WTC11 (cell line): ENCODE data around the gene C13orf46. TPM values are rescaled to one million over a fixed set of nuclear protein-coding genes. Genes with fewer than 3 reads are reported as not detected.

Experiments
- ATAC-seq: fragments of 200-7000 bp; cut with Tn5 transposase; 2 replicates; pipeline ENCODE4 v1.10.0; 2021; ENCODE audit warnings: mild to moderate bottlenecking, moderate library complexity
- CTCF ChIA-PET: fragments of 300-600 bp; sonication (Branson Sonifier 250); formaldehyde crosslinking; loops from one replicate; lab custom pipeline; 2021; ENCODE audit warnings: antibody characterized with exemption; lab: Charles Lee
- POLR2A ChIA-PET: fragments of 350-600 bp; sonication (Branson Sonifier 250); formaldehyde crosslinking; loops from one replicate; lab custom pipeline; 2021; ENCODE audit warnings: antibody characterized with exemption; lab: Charles Lee
- DNase-seq: peaks from one replicate; pipeline ENCODE4 v3.0.0; 2021; ENCODE audit warnings: low spot score
- H3K27ac Mint-ChIP-seq: 2 replicates; pipeline ENCODE4 v1.8.0; 2021; ENCODE audit warnings: mixed read lengths
- H3K27me3 Mint-ChIP-seq: 2 replicates; pipeline ENCODE4 v1.8.0; 2021; ENCODE audit warnings: low read depth, mild to moderate bottlenecking, moderate library complexity, mixed read lengths
- H3K36me3 Mint-ChIP-seq: 2 replicates; pipeline ENCODE4 v1.8.0; 2021; ENCODE audit warnings: mixed read lengths
- H3K4me1 Mint-ChIP-seq: 2 replicates; pipeline ENCODE4 v1.8.0; 2022; ENCODE audit warnings: mixed read lengths
- H3K4me3 Mint-ChIP-seq: 2 replicates; pipeline ENCODE4 v1.8.0; 2021; ENCODE audit warnings: mild to moderate bottlenecking, moderate library complexity, mixed read lengths
- H3K9me3 Mint-ChIP-seq: 2 replicates; pipeline ENCODE4 v1.8.0; 2021; ENCODE audit warnings: mixed read lengths
- ATF1 ChIP-seq: sonication (generic); formaldehyde crosslinking; IDR thresholded peaks from 2 replicates; pipeline ENCODE4 v1.8.1; 2023; ENCODE audit warnings: mild to moderate bottlenecking, moderate library complexity, missing genetic modification reagents
- EMX1 ChIP-seq: fragments of 250-450 bp; sonication (Bioruptor Pico); IDR thresholded peaks from 2 replicates; pipeline ENCODE4 v1.8.0; 2021; ENCODE audit warnings: mild to moderate bottlenecking
- GTF2I ChIP-seq: fragments of 250-450 bp; sonication (Bioruptor Pico); conservative IDR thresholded peaks from 2 replicates; pipeline ENCODE4 v1.4.0; 2021; ENCODE audit warnings: mild to moderate bottlenecking
- KAT7 ChIP-seq: sonication (generic); formaldehyde crosslinking; IDR thresholded peaks from 2 replicates; pipeline ENCODE4 v1.8.1; 2023; ENCODE audit warnings: missing genetic modification reagents, mild to moderate bottlenecking, borderline replicate concordance
- NFATC4 ChIP-seq: fragments of 250-450 bp; sonication (Bioruptor Pico); IDR thresholded peaks from 2 replicates; pipeline ENCODE4 v1.9.0; 2021; ENCODE audit warnings: mild to moderate bottlenecking
- NFYB ChIP-seq: sonication (generic); formaldehyde crosslinking; conservative IDR thresholded peaks from 2 replicates; pipeline ENCODE4 v1.8.0; 2022; ENCODE audit warnings: low read depth, missing genetic modification reagents
- NR2C2 ChIP-seq: sonication (generic); formaldehyde crosslinking; IDR thresholded peaks from 2 replicates; pipeline ENCODE4 v1.8.0; 2022; ENCODE audit warnings: mild to moderate bottlenecking, missing genetic modification reagents
- ZNF138 ChIP-seq: sonication (generic); formaldehyde crosslinking; conservative IDR thresholded peaks from 2 replicates; pipeline ENCODE4 v1.8.1; 2022; ENCODE audit warnings: mild to moderate bottlenecking, moderate library complexity, missing genetic modification reagents
- ZNF317 ChIP-seq: sonication (generic); formaldehyde crosslinking; IDR thresholded peaks from 2 replicates; pipeline ENCODE4 v1.8.1; 2023; ENCODE audit warnings: low read depth, mild to moderate bottlenecking, moderate library complexity, missing genetic modification reagents, borderline replicate concordance
- ZNF396 ChIP-seq: fragments of 250-450 bp; sonication (Bioruptor Pico); IDR thresholded peaks from 2 replicates; pipeline ENCODE4 v1.8.0; 2021; ENCODE audit warnings: mild to moderate bottlenecking, moderate library complexity, borderline replicate concordance
- total RNA-seq: library from RNA; stranded (reverse); gene quantifications from 3 replicates; pipeline ENCODE4 v1.2.3, GENCODE V29; 2021
- TF ChIP-seq, protein P1 (sequence below): fragments of 250-450 bp; sonication (Bioruptor Pico); IDR thresholded peaks from 2 replicates; pipeline ENCODE4 v1.9.0; 2021; ENCODE audit warnings: mild to moderate bottlenecking, borderline replicate concordance
- TF ChIP-seq, protein P2 (sequence below): sonication (generic); formaldehyde crosslinking; IDR thresholded peaks from 2 replicates; pipeline ENCODE4 v1.8.0; 2022; ENCODE audit warnings: mild to moderate bottlenecking, missing genetic modification reagents
- TF ChIP-seq, protein P3 (sequence below): sonication (generic); formaldehyde crosslinking; IDR thresholded peaks from 2 replicates; pipeline ENCODE4 v1.8.0; 2023; ENCODE audit warnings: missing genetic modification reagents
- TF ChIP-seq, protein P4 (sequence below): sonication (generic); formaldehyde crosslinking; IDR thresholded peaks from 2 replicates; pipeline ENCODE4 v1.8.1; 2022; ENCODE audit warnings: mild to moderate bottlenecking, moderate library complexity, missing genetic modification reagents
- TF ChIP-seq, protein P5 (sequence below): sonication (generic); formaldehyde crosslinking; IDR thresholded peaks from 2 replicates; pipeline ENCODE4 v1.8.0; 2023; ENCODE audit warnings: mild to moderate bottlenecking, missing genetic modification reagents
- TF ChIP-seq, protein P6 (sequence below): fragments of 250-450 bp; sonication (Bioruptor Pico); IDR thresholded peaks from 2 replicates; pipeline ENCODE4 v1.8.0; 2021; ENCODE audit warnings: mild to moderate bottlenecking

The C13orf46 gene
- total RNA-seq, 1 experiment from 2014 or later = 0.50 TPM

DNA sequence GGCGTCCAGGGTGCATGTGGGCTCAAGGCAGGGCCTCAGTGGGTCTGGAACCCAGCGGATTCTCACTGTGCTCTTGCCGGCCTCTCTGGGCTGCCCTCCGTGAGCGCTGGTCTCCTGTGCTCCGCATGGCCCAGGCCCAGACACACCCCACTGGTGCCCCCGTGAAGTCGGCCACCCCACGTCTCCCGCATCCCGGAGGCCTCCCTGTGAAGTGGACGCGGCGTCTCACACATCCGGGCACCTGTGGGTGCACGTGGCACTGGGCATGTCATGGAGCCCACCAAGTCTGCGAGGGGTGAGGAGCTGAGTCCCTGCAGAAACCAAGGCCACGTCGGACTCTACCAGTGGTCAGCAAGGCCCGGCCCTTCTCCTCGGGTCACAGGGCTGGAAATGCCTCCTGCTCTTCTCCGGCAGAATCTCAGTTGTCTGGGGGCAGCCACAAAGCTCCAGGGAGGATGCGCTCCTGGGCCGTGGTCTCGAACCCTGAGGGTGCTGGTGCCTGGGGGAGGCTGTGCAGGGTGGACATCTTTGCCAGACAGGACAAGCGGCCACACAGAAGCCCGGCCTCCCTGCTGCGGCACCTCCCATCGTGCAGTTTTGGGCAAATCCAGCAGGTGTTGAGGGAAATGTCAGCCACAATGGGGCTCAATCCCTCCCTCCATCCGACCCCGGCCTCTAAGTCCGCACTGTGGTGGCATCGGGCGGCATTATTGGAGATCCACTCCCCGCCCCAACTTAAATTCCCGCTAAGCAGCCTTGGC, 2.2 kb downstream of the C13orf46 start (continued):
- TF ChIP-seq, protein P1, sequence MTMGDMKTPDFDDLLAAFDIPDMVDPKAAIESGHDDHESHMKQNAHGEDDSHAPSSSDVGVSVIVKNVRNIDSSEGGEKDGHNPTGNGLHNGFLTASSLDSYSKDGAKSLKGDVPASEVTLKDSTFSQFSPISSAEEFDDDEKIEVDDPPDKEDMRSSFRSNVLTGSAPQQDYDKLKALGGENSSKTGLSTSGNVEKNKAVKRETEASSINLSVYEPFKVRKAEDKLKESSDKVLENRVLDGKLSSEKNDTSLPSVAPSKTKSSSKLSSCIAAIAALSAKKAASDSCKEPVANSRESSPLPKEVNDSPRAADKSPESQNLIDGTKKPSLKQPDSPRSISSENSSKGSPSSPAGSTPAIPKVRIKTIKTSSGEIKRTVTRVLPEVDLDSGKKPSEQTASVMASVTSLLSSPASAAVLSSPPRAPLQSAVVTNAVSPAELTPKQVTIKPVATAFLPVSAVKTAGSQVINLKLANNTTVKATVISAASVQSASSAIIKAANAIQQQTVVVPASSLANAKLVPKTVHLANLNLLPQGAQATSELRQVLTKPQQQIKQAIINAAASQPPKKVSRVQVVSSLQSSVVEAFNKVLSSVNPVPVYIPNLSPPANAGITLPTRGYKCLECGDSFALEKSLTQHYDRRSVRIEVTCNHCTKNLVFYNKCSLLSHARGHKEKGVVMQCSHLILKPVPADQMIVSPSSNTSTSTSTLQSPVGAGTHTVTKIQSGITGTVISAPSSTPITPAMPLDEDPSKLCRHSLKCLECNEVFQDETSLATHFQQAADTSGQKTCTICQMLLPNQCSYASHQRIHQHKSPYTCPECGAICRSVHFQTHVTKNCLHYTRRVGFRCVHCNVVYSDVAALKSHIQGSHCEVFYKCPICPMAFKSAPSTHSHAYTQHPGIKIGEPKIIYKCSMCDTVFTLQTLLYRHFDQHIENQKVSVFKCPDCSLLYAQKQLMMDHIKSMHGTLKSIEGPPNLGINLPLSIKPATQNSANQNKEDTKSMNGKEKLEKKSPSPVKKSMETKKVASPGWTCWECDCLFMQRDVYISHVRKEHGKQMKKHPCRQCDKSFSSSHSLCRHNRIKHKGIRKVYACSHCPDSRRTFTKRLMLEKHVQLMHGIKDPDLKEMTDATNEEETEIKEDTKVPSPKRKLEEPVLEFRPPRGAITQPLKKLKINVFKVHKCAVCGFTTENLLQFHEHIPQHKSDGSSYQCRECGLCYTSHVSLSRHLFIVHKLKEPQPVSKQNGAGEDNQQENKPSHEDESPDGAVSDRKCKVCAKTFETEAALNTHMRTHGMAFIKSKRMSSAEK (CRISPR knock-in tag) = no peak
- no peak for TF ChIP-seq NFYB (CRISPR knock-in tag)
- TF ChIP-seq NFATC4 (CRISPR knock-in tag) = no peak

DNA sequence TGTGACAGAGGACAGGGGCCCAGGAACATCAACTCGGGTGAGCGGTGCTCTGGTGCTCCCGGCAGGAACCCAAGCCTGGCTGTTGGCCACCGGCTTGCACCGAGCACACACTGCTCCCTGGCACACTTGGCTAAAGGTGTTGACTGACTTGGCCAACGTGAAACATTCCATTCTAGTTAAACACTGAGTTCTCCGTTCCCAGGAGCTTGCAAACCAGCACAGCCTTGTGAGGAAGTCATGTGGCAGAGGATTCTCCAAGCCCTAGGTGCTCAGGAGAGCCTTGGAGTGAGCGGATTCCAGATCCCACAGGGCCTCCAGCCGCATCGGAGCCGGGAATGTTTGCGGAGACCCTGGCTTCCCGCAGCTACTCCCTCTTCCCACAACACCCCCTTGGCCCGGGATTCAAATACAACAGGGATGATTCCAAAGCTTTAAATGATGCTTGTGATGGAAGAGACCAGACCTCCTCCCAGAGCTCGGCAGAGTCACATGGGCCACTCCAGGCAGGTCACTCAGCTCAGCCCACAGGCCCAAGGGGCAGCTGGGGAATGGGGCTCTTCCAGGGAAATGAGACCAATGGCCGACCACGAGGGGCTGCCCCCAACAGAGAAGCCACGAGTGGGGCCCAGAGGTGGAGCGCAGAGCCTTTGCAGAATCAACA, 2.9 kb downstream of the C13orf46 start:
- DNase-seq (peak; percentile 12), ATAC-seq (no peak)
- Mint-ChIP-seq H3K4me3 (no peak overlapping the region), H3K27me3 (no peaks in the 10 kb centered on the region; the same call in 1 of the 2 replicates), H3K27ac (peak overlapping the region; percentile 49; the same call in 1 of the 2 replicates), H3K36me3 (no peaks in the 10 kb centered on the region), H3K4me1 (no peaks in the 10 kb centered on the region), H3K9me3 (no peaks in the 10 kb centered on the region)
- ChIA-PET POLR2A (no interaction called here), CTCF (no interaction called here)
- TF ChIP-seq, protein P2, sequence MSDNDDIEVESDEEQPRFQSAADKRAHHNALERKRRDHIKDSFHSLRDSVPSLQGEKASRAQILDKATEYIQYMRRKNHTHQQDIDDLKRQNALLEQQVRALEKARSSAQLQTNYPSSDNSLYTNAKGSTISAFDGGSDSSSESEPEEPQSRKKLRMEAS (CRISPR knock-in tag) = no peak
- TF ChIP-seq, protein P3, sequence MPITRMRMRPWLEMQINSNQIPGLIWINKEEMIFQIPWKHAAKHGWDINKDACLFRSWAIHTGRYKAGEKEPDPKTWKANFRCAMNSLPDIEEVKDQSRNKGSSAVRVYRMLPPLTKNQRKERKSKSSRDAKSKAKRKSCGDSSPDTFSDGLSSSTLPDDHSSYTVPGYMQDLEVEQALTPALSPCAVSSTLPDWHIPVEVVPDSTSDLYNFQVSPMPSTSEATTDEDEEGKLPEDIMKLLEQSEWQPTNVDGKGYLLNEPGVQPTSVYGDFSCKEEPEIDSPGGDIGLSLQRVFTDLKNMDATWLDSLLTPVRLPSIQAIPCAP (CRISPR knock-in tag) = no peak
- TF ChIP-seq NFYB (CRISPR knock-in tag) (no peak), ATF1 (CRISPR knock-in tag) (no peak), KAT7 (no peak), GTF2I (CRISPR knock-in tag) (no peak), NR2C2 (no peak), ZNF396 (CRISPR knock-in tag) (no peak), ZNF138 (CRISPR knock-in tag) (no peak), ZNF317 (CRISPR knock-in tag) (no peak), EMX1 (CRISPR knock-in tag) (no peak)
- TF ChIP-seq, protein P4, sequence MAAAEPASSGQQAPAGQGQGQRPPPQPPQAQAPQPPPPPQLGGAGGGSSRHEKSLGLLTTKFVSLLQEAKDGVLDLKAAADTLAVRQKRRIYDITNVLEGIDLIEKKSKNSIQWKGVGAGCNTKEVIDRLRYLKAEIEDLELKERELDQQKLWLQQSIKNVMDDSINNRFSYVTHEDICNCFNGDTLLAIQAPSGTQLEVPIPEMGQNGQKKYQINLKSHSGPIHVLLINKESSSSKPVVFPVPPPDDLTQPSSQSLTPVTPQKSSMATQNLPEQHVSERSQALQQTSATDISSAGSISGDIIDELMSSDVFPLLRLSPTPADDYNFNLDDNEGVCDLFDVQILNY (CRISPR knock-in tag) = no peak
- TF ChIP-seq, protein P5, sequence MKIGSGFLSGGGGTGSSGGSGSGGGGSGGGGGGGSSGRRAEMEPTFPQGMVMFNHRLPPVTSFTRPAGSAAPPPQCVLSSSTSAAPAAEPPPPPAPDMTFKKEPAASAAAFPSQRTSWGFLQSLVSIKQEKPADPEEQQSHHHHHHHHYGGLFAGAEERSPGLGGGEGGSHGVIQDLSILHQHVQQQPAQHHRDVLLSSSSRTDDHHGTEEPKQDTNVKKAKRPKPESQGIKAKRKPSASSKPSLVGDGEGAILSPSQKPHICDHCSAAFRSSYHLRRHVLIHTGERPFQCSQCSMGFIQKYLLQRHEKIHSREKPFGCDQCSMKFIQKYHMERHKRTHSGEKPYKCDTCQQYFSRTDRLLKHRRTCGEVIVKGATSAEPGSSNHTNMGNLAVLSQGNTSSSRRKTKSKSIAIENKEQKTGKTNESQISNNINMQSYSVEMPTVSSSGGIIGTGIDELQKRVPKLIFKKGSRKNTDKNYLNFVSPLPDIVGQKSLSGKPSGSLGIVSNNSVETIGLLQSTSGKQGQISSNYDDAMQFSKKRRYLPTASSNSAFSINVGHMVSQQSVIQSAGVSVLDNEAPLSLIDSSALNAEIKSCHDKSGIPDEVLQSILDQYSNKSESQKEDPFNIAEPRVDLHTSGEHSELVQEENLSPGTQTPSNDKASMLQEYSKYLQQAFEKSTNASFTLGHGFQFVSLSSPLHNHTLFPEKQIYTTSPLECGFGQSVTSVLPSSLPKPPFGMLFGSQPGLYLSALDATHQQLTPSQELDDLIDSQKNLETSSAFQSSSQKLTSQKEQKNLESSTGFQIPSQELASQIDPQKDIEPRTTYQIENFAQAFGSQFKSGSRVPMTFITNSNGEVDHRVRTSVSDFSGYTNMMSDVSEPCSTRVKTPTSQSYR (CRISPR knock-in tag) = no peak
- TF ChIP-seq, protein P6, sequence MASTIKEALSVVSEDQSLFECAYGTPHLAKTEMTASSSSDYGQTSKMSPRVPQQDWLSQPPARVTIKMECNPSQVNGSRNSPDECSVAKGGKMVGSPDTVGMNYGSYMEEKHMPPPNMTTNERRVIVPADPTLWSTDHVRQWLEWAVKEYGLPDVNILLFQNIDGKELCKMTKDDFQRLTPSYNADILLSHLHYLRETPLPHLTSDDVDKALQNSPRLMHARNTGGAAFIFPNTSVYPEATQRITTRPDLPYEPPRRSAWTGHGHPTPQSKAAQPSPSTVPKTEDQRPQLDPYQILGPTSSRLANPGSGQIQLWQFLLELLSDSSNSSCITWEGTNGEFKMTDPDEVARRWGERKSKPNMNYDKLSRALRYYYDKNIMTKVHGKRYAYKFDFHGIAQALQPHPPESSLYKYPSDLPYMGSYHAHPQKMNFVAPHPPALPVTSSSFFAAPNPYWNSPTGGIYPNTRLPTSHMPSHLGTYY (CRISPR knock-in tag) = no peak
